GM12872 (cell line): ENCODE measurements around the gene NEDD4L.

ENCODE experiments used
- CTCF ChIP-seq: IDR thresholded peaks from 3 replicates; pipeline ENCODE4 v1.5.1; 2011; ENCODE audit warnings: low read depth, mild to moderate bottlenecking, low read length, moderate library complexity; ENCODE audit not compliant: insufficient read depth

Gene NEDD4L

GRCh38 chr18:58112174-58112573 lies 68.1 kb downstream of the NEDD4L start:
- no peak for TF ChIP-seq CTCF

- TF ChIP-seq CTCF = no peak
Measured at GRCh38 chr18:58113337-58113736, 69.3 kb downstream of the NEDD4L start.

GRCh38 chr18:58114766-58115165 lies 70.7 kb downstream of the NEDD4L start:
- TF ChIP-seq CTCF = no peak

GRCh38 chr18:58116818-58117217 lies 72.8 kb downstream of the NEDD4L start:
- no peak for TF ChIP-seq CTCF

- no peak for TF ChIP-seq CTCF
Measured at GRCh38 chr18:58117786-58118403, 73.9 kb downstream of the NEDD4L start.

- TF ChIP-seq CTCF = no peak
Measured at GRCh38 chr18:58118536-58118935, 74.5 kb downstream of the NEDD4L start.

GRCh38 chr18:58119819-58120218 lies 75.8 kb downstream of the NEDD4L start:
- TF ChIP-seq CTCF = no peak

- TF ChIP-seq CTCF = no peak
Measured at GRCh38 chr18:58124475-58124874, 80.4 kb downstream of the NEDD4L start.
